COLO668 (cell line): ENCODE data around the gene PLXNA4.

Source experiments
- DNase-seq: peaks from one replicate; lab custom pipeline; 2025; ENCODE audit not compliant: unreplicated experiment; lab: John Stamatoyannopoulos, UW

Gene PLXNA4

DNA sequence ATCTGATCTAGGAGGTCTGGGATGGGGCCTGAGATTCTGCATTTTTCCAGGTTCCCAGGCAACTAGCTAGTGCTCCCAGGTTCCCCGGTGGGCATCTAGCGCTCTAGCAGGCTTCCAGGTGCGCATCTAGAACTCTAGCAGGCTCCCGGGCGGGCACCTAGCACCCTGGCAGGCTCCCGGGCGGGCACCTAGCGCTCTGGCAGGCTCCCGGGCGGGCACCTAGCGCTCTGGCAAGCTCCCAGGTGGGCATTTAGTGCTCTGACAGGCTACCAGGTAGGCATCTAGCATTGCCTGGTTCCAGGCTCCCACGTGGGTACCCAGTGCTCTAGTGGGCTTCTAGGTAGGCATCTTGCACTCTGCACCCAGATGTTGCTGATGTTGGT, 414.7 kb downstream of the PLXNA4 start:
- DNase-seq, result no peak

DNA sequence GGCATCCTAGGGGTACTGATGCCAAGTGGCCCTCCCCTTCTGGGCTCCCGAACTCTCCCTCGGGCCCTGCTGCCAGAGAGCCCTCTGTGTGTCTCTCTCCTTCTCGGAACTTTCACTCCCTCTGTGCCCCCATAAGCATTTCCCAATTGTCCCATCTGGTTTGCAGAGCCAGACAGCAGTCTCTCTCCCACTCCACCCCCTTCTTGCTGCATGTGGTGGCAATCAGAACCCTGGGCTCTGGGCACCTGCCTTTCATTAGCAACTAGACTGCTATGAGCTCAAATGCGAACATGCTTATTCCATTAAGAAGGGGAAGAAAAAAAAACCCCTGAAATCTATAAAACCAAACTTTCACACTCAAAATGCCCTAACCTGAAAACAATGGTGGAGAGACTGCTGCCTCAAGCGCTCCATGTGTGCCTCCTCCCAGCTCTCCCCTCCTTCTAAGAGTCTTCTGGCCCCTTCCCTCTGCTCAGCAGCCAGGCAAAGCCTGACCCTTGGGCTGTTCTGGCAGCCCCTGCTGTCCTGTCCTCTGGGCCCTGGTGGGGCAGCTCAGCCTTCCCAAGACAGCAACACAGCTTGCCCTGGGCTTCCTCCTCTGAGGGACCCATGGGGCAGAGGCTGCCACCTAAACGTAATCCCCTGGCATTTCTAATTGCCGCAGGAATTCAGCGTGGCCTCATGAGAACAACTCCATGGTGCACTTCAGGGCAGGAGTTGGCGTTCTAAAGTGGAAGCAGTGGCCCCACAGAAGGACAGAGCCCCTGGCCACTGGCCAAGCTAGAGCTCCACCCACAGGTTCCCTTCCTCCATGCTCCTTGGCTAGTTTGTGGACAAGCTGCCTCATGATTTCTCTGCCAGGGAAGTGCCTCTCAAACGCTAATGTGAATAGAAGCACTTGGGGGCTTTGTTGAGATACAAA, 415.4 kb downstream of the PLXNA4 start:
- no peak for DNase-seq

DNA sequence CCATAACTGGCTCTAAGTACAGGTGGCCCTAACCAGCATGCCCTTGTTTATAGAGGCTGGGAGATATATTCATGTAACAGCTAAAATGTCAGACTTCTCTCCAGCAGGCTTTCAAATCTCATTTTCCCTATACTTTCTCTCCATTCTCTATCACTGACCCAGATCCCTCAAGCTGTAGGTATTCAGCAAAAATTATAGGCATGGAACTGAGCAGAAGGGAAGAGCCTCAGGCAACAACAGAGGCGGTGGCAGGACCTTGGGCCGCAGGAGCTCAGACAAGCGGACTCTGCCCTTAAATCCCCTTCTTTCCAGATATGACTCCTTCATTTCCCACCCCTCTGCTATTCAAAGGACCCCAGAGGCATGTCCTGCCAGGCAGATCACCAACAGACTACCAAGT, 417.4 kb downstream of the PLXNA4 start:
- no peak for DNase-seq

DNA sequence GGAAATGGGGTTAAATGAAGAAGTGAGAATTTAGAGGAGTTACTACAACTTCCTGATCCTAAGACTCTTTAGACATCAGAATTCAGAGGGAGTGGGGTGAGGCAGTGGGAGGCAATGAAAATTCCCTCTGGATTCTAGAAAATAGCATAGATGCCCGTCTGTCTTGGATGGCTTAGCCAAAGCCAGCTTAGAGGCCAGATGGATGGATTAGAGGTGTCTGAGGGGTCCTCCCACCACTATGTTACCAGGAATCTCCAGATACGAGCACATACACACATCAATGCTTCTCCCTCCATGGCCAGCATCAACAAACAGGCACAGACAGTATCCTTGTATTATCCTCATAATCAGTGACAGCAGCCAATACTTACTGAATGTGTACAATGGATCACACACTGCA, 418.1 kb downstream of the PLXNA4 start:
- no peak for DNase-seq

DNA sequence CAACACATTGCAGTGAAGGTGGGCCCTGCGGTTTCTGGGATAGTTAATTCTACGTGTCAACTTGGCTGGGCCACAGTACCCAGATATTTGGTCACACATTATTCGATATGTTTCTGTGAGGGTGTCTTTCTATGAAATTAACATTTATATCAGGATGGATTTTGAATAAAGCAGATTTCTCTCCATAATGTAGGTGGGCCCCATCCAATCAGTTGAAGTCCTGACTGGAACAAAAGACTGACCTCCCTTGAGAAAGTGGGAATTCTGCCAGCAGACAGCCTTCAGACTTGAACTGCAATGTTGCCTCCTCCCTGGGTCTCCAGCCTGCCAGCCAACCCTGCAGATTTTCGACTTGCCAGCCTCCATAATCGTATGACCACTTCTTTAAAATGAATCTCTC, 420.6 kb downstream of the PLXNA4 start:
- no peak for DNase-seq

DNA sequence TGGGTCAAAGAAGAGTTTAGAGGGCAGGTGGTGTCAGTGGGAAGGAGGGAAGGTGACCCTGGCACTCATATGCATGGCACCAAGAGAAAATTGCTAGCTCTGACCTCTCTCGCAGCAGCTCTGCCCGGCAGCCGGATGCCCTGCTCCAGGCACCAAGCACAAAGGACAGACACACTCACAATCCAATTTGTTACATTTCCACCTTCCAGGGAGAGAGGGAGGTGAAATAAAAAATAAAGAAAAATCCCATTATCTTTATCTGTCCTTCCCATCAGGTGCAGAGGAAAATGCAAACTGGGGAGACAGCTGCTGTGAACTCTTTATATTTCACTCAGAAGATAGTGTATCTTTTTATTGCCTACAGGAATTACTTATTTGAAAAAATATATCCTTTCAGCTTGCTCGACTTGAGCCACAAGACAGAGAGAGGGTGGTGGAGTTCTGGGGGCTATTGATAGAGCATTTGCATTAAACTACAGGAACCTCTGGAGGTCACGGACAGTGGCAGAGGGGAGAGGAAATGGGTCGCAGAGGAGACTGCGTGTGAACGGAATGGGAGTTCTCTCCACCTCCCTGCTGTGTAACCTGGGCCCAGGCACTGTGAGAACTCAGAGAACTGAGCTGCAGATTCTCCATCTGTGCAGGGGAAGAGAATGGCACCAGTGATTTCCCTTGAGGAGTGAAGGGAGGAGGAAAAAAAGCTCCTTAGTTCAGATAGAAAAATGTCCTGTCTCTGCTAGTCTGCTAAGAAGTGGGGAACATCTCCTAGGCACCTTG, 421.4 kb downstream of the PLXNA4 start:
- no peak for DNase-seq

DNA sequence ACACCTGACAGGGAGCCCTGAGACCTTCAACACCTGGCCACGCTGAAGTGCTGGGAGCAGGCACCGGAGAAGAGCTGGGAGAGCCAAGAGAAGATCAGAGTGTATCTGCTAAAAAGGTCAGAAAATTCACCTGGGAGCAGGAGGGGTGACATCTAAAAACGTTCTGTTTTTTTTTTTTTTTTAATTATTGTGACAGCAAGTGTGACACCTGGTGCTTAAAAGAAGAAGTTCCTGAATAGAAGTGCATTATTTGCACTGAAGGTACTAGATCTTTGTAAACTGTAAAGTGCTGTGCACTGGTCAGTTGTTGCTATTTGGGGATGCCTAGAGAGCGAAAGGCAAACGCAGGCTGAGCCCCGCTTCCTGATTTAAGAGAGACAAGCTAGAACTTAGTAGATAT, 422.0 kb downstream of the PLXNA4 start:
- no peak for DNase-seq

DNA sequence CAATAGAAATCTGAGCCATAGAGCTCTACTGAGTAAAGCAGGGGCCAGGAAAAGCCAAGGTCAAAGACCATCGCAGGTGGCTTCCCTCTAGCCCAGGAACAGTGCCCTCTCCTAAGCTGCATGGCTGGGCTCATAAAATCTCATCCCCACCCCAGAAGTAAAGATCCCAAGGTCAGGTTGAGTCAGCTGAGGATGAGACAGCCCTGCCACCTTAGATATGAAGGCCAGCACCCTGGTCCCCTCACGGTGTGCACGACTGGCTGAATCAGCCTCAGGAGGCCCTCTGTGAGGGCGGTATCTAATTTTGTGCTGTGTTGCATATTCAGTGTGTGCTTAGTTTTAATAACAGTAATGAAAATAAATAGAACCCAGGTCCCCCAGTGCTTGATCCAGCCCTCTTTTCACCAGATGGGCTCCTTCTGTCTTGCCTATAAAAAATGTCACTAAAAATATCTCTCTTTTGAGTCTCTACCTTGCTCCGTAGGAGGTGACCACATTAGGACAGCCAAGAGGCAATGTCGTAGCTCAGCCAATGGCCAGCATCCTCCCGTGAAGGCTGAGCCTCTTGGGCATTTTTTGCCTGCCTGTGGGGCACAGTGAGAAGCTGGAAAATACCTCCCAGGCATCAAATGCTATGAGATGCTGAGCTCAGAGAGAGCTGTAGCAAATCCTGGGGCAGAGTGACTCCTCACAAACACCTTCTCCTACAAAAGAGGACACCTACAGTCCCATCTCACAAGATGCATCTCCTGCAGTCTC, 424.0 kb downstream of the PLXNA4 start:
- DNase-seq, result no peak

DNA sequence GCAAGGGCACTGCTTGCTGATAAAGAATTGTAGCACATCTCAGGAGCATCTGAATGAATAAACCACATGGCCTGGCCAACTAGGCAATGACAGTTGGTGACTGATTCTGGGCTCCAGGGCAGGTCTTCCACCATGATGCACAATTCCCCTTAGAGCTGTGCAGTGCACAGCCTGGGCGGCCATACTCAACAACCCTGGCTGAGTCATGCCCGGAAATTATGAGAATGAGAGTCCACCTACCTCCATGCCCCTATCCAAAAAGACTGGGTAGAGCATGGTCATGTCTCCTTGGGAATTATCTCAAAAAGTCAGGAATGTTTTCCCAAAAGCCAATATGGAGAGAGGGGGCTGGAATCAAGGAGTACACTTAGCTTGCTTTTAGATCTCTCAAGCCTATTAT, 425.6 kb downstream of the PLXNA4 start:
- DNase-seq, result no peak

DNA sequence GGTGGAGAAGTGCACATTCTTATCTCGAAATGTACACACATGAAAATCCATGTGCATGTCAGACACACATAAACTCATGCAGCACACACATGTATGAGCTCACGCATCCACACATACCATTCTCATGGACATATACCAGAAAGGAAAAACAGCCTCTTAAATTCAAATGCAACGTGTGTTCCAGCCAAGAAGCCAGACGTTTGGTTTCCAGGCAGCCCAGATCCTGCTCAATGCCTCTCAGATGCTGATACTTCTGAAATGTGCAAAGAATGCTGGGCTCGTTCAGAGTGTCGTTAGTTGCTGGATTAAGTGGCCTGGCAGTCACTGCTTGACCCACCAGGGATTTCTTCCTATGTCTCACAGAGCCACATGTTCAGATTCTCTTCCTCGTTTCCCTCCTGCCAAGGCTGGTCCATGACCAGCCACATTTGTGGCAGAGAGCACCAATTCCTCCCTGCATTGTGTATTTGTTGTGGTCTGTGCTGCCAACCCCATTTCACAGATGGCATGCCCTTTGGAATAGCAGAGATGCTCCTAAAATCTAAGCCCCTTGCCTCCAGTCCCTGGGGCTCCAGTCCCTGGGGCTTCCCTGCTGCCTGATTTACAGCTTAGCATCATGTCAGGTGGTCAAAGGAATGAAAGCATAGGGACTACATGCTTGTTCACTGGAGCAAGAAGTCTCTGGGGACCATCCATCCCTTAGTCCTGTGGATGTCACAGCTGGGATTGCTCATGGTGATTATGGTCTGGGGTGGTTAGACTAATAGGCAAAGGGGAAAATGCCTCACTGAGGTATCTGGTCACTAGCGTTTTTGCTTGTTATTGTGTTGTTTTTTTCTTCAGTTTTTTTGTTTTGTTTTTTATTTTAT, 426.6 kb downstream of the PLXNA4 start:
- DNase-seq, result no peak

DNA sequence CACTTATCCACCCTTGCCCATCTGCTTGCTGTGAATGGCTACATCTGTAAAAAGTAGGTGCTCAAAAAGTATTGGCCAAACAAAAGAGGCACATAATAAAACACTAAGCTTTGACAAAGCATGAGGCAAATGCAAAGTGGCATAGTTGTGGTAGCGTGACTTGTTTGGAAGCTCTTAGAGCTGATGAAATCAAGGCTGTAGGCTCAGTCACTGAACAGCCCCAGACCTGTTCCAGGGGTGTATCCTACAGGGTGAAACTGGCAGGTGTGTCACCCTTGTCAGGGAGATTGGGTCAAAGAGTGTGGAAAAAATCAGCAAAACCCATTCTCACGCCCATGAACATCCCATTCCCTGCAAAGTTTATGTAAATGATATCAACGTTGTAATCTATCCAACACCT, 427.4 kb downstream of the PLXNA4 start:
- no peak for DNase-seq

DNA sequence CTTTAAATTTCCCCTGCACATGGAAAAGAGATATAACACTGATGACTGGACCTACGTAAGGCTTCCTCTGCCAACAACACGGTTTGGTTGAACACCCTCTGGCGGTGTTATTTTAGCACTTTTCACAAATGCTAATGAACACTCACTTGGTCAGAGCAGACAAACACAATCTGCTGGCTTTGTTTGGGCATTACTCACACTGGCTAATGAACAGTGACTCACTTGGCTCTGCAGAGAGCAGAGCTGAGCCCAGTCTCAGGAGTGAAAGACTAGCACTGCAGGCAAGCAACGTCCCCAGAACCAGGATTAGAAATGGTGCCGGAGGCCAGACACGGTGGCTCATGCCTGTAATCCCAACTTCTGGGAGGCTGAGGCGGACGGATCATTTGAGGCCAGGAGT, 430.8 kb downstream of the PLXNA4 start:
- DNase-seq, result no peak

DNA sequence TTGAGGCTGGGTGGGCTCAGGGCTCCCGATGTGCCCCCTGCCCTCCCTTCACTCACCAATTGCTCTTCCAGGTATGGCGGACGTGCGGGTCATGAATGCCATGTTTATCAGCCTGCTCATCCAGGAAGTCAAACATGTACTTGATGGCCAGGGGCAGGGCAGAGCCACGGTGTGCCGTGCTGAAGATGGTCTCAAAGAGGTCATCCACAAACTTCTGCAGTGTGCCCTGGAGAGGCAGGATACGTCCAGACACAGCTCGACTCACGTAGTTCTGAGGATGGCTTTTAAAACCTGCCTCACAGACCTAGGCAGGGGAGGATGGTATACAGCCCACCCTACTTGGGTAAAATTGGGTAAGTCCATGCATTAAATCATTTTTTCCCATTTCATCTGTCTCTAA, 431.2 kb downstream of the PLXNA4 start:
- DNase-seq, result no peak

DNA sequence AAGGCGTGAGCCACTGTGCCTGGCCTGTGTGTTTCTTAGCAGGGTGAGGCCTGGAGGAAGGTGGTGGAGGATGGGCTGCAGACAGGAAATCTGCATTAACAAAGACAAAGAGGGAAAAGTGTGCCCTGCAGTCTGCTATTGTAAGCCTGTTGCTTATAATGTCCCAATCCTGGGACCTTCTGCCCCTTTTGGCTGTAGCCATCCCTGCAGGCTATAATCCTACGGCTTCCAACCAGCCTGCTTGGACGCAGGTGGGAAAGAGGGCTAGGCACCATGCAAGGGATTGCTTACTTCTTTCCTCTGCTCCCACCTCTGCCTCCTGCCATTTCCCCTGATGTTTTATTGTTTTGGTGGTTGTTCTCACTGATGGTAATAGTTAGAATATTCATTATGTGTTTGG, 434.3 kb downstream of the PLXNA4 start:
- DNase-seq, result no peak

DNA sequence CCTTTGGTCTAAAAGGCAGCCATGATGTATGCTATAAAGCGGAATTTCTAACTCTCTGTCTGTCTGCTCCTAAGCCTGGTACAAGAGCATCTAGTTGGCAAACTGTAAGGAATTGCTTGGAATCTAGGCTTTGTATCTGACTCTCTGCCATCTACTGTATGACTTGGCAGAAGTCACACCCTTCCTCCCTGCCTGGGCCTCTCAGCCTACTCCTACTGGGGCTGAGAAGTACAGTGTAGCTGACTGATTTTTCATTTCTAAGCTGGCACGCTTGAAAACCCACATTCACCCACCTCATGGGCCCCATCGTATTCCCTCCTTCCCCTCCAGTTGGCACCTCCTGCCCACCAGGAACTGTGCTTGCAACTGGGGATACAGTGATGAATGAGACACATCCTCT, 435.2 kb downstream of the PLXNA4 start:
- DNase-seq, result no peak

DNA sequence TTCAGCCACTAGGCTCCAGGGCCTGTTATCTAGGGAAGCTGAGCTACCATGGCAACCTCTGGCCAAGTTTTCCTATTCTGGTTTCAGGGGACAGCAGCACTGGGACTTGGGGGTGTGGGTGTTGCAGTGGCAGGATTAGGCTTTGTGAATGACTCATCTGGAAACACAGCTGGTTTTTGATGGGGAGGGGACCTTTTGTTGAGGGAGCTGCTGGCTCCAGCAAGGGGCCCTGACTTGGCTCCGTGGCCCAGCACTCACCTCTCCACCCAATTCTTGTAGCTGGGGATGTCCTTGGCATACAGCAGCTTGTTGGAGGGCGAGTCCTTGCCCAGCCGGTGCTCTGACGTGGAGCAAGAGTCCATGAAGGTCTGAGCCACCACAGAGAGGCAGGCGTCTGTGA, 435.9 kb downstream of the PLXNA4 start:
- no peak for DNase-seq

DNA sequence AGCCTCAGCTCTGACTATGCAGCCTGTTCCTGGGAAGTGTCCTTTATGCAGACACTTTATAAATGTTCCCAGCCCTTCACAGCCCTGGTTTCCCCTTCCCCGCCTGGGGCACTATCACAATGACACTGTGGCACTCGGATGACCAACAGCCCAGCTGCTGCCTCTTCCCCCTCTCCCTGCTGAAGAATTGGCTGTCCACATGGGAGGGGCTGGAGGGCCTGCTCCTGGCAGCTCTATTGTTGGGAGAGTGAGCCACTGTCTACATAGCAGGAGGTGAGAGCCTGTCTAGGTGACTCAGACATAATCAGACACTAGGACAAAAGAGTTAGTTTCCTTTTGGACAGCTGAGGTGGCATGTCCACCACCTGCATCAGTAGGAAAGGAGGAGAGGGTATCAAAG, 437.5 kb downstream of the PLXNA4 start:
- peak; percentile 82 for DNase-seq

DNA sequence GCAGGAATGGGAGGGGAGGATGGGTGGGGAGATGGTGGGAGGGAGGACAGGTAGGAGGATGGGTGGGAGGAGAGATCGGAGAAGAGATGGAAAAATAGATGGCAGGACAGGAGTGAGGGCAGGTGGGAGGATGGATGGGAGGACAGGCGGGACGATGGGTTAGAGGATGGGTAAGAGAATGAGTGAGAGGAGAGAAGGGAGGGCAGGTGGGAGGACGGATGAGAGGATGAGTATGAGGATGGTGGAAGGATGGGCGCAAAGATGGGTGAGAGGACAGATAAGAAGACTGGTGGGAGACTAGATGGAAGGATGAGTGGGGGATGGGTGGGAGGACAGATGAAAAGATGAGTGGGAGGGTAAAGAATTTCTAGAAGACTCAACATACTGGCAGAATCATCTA, 438.6 kb downstream of the PLXNA4 start:
- no peak for DNase-seq

DNA sequence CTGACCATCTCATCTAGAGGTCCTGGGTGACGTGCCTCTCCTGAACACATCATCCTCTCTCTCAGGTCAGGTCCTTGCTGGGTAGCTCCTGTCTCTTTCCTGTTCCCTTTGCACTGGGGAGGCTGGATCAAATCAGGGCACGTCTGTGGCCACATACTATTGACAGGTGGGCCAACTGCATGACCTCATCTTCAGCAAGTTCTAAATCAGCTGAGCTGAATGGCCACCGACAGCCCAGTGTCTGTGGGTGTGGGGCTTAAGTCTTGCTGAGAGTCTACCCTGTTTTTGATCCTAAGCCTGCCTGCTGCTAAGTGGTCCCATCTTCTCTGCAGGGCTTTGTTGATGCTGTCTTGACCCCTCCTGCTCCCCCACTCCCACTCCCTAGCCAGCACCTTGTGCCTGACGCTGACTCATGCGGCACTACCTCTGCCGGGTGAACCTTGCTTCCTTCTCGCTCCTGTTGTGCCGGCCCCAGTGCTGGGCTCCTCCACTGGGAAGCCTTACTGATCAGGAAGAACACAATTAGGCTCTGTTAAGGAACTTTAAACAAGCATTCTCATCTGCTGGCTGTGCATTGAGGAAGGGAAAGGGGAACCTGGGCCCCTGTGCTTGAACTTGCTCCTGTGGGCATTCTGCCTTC, 440.4 kb downstream of the PLXNA4 start:
- DNase-seq, result peak; percentile 16

DNA sequence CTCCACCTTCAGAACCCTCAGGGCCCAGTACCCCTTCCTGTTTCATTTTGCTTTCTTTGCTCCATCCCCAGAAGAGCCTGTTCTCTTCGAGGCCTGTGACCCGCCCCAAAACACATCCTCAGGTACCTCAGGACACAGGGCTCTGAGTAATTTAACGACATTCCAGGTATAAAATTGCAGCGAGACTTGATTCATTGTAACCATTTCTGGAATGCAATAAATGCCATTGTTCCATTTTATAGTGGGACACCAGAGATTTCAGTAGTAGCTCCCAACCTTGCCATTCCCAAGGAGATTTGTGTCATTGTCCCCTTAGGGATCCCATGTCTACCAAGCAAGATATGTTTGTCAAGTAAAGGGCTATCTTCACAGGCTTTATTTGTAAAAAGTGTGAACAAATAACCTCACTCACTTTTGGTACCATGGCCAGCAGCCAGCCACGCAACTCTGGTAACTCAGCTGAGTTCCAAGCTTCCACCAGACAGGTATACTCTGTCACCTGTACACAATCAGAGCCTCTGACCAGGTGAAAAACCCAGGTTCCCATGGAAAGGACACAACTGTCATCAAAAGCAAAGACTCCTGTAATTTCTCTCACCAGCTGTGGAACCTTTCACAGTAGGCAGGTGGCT, 441.3 kb downstream of the PLXNA4 start:
- DNase-seq, result no peak
